Measurements from ENCODE around the gene SATB1. TPM values are rescaled to one million over a fixed set of nuclear protein-coding genes. Genes with fewer than 3 reads are reported as not detected.

The SATB1 gene
- total RNA-seq, 4 donors from 2014 or later: 27.7 to 85.3 (median 67.1) TPM

GRCh38 chr3:18438586-18438985, 13.4 kb upstream of the SATB1 start:
- DNase-seq: no peak
- 60 to 77% methylated on average over 2 to 6 of the region's 6 CpGs for WGBS, 2 donors (ENCODE audit: low coverage in 1 of 2)
- no peaks in the 10 kb centered on the region for H3K36me3 ChIP-seq
- no peak overlapping the region for H3K27ac ChIP-seq
- H3K27me3 ChIP-seq: no peaks in the 10 kb centered on the region
- no peak overlapping the region for H3K4me3 ChIP-seq
- intact Hi-C loops (cut with DNase I; ENCODE audit: low total_unique reads) (no loop called here), in situ Hi-C loops (cut with MboI; ENCODE audit: low pct_ligation_motif_present in 1 of 4, low pct_unique_long_range_greater_than_20kb in 1 of 4, low sequenced_read_pairs in 3 of 4) (no loop called here)
- TF ChIP-seq POLR2AphosphoS5 (IDR thresholded peaks at IDR 0.05) (no peak), CTCF (IDR thresholded peaks at IDR 0.05) (no peak), EP300 (IDR thresholded peaks at IDR 0.05; ENCODE audit: low read depth) (no peak), POLR2A (IDR thresholded peaks at IDR 0.05) (no peak)
- H3K4me1 ChIP-seq: peaks cover 0 to 16% (median 5%) of the 10 kb centered on the region in 4 donors
- H3K9me3 ChIP-seq: no peaks in the 10 kb centered on the region

DNA sequence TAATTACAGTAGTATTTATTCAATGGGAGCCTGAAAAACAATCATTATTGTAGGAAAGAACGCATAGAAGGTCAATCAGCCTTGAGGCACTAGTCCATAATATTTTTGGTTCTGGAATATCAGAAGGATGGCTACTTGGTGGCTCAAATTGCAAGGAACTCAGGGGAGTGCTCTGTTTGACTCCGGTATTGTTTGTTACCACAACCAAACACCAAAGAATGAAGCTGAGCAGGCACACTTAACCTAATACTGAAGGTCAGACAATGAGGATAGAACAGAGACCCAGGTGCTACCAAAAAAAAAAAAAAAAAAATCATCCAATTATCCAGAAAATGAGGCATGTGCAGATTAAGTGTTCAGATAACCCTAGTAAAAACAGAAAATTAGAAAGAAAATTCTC, 11.1 kb upstream of the SATB1 start:
- H3K9me3 ChIP-seq: no peaks in the 10 kb centered on the region
- H3K4me3 ChIP-seq: no peak overlapping the region
- intact Hi-C loops (cut with DNase I; ENCODE audit: low total_unique reads) (no loop called here), in situ Hi-C loops (cut with MboI; ENCODE audit: low pct_ligation_motif_present in 1 of 4, low pct_unique_long_range_greater_than_20kb in 1 of 4, low sequenced_read_pairs in 3 of 4) (no loop called here)
- H3K27me3 ChIP-seq: no peaks in the 10 kb centered on the region
- no peaks in the 10 kb centered on the region for H3K36me3 ChIP-seq
- no peak for DNase-seq
- TF ChIP-seq CTCF (IDR thresholded peaks at IDR 0.05): no peak
- TF ChIP-seq POLR2AphosphoS5 (IDR thresholded peaks at IDR 0.05): no peak
- TF ChIP-seq EP300 (IDR thresholded peaks at IDR 0.05; ENCODE audit: low read depth): no peak
- TF ChIP-seq POLR2A (IDR thresholded peaks at IDR 0.05): no peak
- no peak overlapping the region for H3K27ac ChIP-seq
- peaks cover 0 to 6% (median 0%) of the 10 kb centered on the region in 4 donors for H3K4me1 ChIP-seq
- WGBS, 2 donors (ENCODE audit: low coverage in 1 of 2): 87 to 89% methylated on average over 2 of the region's 2 CpGs

DNA sequence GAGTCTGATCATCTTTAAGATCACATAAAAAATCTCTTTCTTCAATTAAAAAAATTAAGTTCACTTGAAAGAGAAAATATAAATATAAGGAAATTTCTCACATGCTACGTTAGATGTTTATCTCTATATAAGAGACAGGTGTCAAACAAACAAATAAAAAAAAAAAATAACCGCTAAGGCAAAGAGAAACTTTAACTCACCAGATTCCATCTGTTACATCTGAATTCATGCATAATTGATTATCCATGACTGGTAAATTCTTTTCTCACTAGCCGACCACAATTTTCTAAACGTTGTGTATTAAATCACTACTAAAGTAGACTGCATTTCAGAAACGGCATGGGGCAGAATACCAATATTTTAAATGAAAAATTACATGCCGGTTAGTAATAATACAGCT, 9.6 kb upstream of the SATB1 start:
- H3K4me3 ChIP-seq: no peak overlapping the region
- no peak for DNase-seq
- in situ Hi-C loops (cut with MboI; ENCODE audit: low pct_ligation_motif_present in 1 of 4, low pct_unique_long_range_greater_than_20kb in 1 of 4, low sequenced_read_pairs in 3 of 4): no loop called here
- no peak overlapping the region for H3K27ac ChIP-seq
- no peak for TF ChIP-seq CTCF (IDR thresholded peaks at IDR 0.05)
- TF ChIP-seq POLR2AphosphoS5 (IDR thresholded peaks at IDR 0.05): no peak
- no peak for TF ChIP-seq POLR2A (IDR thresholded peaks at IDR 0.05)
- no peak for TF ChIP-seq EP300 (IDR thresholded peaks at IDR 0.05; ENCODE audit: low read depth)
- 81 to 84% methylated on average over 6 of the region's 6 CpGs for WGBS, 2 donors (ENCODE audit: low coverage in 1 of 2)
- intact Hi-C loops (cut with DNase I; ENCODE audit: low total_unique reads): no loop called here
- no peaks in the 10 kb centered on the region for H3K36me3 ChIP-seq
- H3K4me1 ChIP-seq: no peaks in the 10 kb centered on the region
- no peaks in the 10 kb centered on the region for H3K9me3 ChIP-seq
- H3K27me3 ChIP-seq: no peaks in the 10 kb centered on the region

DNA sequence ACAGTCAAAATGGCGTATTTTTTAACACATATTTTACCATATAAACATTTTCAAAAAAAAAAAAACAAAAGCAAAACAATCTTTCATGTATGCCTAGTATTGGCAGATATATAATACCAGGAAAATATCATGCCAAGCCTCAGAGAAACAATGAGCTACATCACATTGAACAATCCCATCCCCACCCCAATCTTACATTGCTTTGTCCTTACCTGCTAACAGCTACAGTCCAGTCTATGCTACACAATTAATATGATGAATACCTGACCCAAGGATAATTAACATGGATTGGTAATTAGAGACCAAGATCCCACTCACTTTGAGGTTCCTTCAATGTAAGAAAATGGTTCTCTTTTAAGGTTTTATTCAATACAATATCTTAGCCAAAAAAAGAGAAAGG, 7.6 kb upstream of the SATB1 start:
- intact Hi-C loops (cut with DNase I; ENCODE audit: low total_unique reads) (no loop called here), in situ Hi-C loops (cut with MboI; ENCODE audit: low pct_ligation_motif_present in 1 of 4, low pct_unique_long_range_greater_than_20kb in 1 of 4, low sequenced_read_pairs in 3 of 4) (no loop called here)
- WGBS, 2 donors (ENCODE audit: low coverage in 1 of 2): 86% methylated on average over 1 of the region's 1 CpG; no CpG with 5 or more reads in 1 of the 2 donors
- H3K27ac ChIP-seq: no peak overlapping the region
- H3K36me3 ChIP-seq: no peaks in the 10 kb centered on the region
- no peaks in the 10 kb centered on the region for H3K9me3 ChIP-seq
- no peaks in the 10 kb centered on the region for H3K4me1 ChIP-seq
- no peak for DNase-seq
- H3K4me3 ChIP-seq: no peak overlapping the region
- H3K27me3 ChIP-seq: no peaks in the 10 kb centered on the region
- TF ChIP-seq POLR2AphosphoS5 (IDR thresholded peaks at IDR 0.05) (no peak), POLR2A (IDR thresholded peaks at IDR 0.05) (no peak), EP300 (IDR thresholded peaks at IDR 0.05; ENCODE audit: low read depth) (no peak), CTCF (IDR thresholded peaks at IDR 0.05) (no peak)

All from transverse colon (tissue), 4 donors.